Measurements from ENCODE around the gene PLEKHG5. TPM values are rescaled to one million over a fixed set of nuclear protein-coding genes. Genes with fewer than 3 reads are reported as not detected.
A peak's percentile ranks its signal among the peaks of the same experiment; 100 is the strongest.

Gene PLEKHG5
- total RNA-seq, 2 experiments from 2014 or later, result 1.3 to 1.8 TPM

DNA sequence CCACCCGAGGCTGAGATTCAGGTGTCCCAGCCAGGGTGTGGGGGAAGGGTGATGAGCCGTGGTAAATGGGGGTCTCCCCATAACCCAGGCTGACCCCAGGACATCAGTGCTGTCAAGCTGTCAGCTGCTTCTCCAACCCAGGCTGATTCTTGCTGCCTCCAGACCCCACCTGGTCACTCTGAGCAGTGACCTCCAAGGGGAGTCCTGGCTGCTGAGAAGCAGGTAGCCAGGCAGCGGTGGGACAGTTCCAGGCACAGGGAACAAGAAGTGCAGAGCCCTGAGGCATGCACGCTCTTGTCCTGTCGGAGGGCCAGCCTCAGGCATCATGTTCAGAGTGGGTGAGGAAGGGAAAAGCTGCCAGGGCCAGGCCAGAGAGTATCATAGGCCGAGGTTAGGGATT is 65.8 kb downstream of the PLEKHG5 start:
- no peak for DNase-seq
- Mint-ChIP-seq H3K27me3 (peaks cover 51% of the 10 kb centered on the region), H3K9me3 (no peaks in the 10 kb centered on the region), H3K4me3 (no peak overlapping the region), H3K27ac (no peak overlapping the region), H3K4me1 (peaks cover 13% of the 10 kb centered on the region), H3K36me3 (ENCODE audit: low read depth) (no peaks in the 10 kb centered on the region)
- ChIA-PET CTCF (interaction anchor here (0.7 to 1.5 kb wide), 7 partner anchors 12 to 221 kb away, joined by 3 to 6 read pairs (median 4); partner anchors contain the start of gene NOL9), POLR2A (no interaction called here)

GRCh38 chr1:6424619-6425593 is 66.6 kb downstream of the PLEKHG5 start, which contains the start of gene ESPN:
ESPN (plus strand) TSS chr1:6424776; CDS start chr1:6424956, 180 bp downstream.
- no peak for DNase-seq
- POLR2A ChIA-PET, result no interaction called here
- CTCF ChIA-PET, result interaction anchor here (1.1 to 1.5 kb wide), 3 partner anchors 14 to 77 kb away, joined by 3 to 4 read pairs (median 4); no protein-coding TSS in a partner anchor
- H3K4me3 Mint-ChIP-seq, result peak within 1 kb of the TSS; percentile 13
- H3K27ac Mint-ChIP-seq, result no peak within 1 kb of the TSS
- H3K36me3 Mint-ChIP-seq (ENCODE audit: low read depth), result no peaks in the 10 kb centered on the region
- H3K4me1 Mint-ChIP-seq, result peaks cover 13% of the 10 kb centered on the region
- no peaks in the 10 kb centered on the region for H3K9me3 Mint-ChIP-seq
- peaks cover 48% of the 10 kb centered on the region for H3K27me3 Mint-ChIP-seq

GRCh38 chr1:6424000-6424565 is 67.4 kb downstream of the PLEKHG5 start:
- CTCF ChIA-PET, result interaction anchor here (0.8 to 4.2 kb wide), 17 partner anchors 9 to 178 kb away, joined by 3 to 17 read pairs (median 4); no protein-coding TSS in a partner anchor
- Mint-ChIP-seq H3K27ac (no peak overlapping the region), H3K4me3 (peak overlapping the region; percentile 13)

GRCh38 chr1:6423321-6423999 is 68.0 kb downstream of the PLEKHG5 start:
- Mint-ChIP-seq H3K36me3 (ENCODE audit: low read depth) (no peaks in the 10 kb centered on the region), H3K9me3 (no peaks in the 10 kb centered on the region), H3K4me3 (no peak overlapping the region), H3K27me3 (peaks cover 53% of the 10 kb centered on the region), H3K4me1 (peaks cover 15% of the 10 kb centered on the region), H3K27ac (no peak overlapping the region)
- peak; percentile 73 for DNase-seq
- ChIA-PET POLR2A (no interaction called here), CTCF (interaction anchor here (0.6 to 4.2 kb wide), 20 partner anchors 9 to 186 kb away, joined by 3 to 17 read pairs (median 4); no protein-coding TSS in a partner anchor)

More at GRCh38 chr1:6424000-6424565, 67.4 kb downstream of the PLEKHG5 start:
- Mint-ChIP-seq H3K9me3 (no peaks in the 10 kb centered on the region), H3K36me3 (ENCODE audit: low read depth) (no peaks in the 10 kb centered on the region), H3K27me3 (peaks cover 49% of the 10 kb centered on the region), H3K4me1 (peaks cover 15% of the 10 kb centered on the region)
- POLR2A ChIA-PET, result no interaction called here
- DNase-seq, result no peak

- CTCF ChIA-PET, result interaction anchor here (0.8 to 4.2 kb wide), 6 partner anchors 16 to 175 kb away, joined by 3 to 17 read pairs (median 4); no protein-coding TSS in a partner anchor
- POLR2A ChIA-PET, result interaction anchor here (0.6 kb wide), 1 partner anchor 542 kb away, joined by 4 read pairs; no protein-coding TSS in a partner anchor
Observed at GRCh38 chr1:6421266-6421665, 70.2 kb downstream of the PLEKHG5 start.

DNA sequence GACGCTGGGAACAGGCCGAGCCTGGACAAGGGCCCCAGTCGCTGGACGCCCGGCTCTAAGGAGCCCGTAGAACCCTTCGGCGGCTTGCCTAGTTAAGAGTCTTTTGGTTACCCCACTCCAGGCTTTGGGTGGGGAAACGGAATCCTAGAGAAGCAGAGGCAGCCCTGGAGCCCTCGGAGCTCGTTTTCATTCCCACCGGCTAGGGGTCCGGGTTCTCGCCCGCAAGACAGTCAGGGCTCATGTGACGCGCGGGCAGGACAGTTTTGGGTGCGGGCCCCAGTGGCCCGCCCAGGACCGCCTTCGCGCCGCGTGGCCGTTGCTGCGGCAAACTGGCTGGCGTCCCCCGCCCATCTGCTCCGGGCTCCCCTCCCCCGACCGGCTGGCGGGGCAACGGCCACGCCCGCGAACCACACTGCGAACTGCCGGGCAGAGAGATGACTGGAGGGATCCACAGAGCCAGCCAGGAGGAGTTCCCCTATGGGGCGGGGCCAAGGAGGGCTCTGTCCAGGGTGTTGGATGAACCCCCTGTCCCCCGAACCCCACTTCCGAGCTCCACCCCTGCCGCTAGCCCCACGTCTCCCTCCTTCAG is 70.9 kb downstream of the PLEKHG5 start:
- Mint-ChIP-seq H3K27me3 (peaks cover 74% of the 10 kb centered on the region), H3K4me3 (no peak overlapping the region), H3K4me1 (peaks cover 16% of the 10 kb centered on the region), H3K27ac (no peak overlapping the region), H3K36me3 (ENCODE audit: low read depth) (no peaks in the 10 kb centered on the region), H3K9me3 (no peaks in the 10 kb centered on the region)
- CTCF ChIA-PET, result interaction anchor here (0.9 to 4.2 kb wide), 5 partner anchors 15 to 174 kb away, joined by 3 to 17 read pairs (median 3); no protein-coding TSS in a partner anchor
- POLR2A ChIA-PET, result interaction anchor here (0.6 kb wide), 1 partner anchor 542 kb away, joined by 4 read pairs; no protein-coding TSS in a partner anchor
- no peak for DNase-seq

More at GRCh38 chr1:6421266-6421665, 70.2 kb downstream of the PLEKHG5 start:
- peaks cover 15% of the 10 kb centered on the region for H3K4me1 Mint-ChIP-seq
- DNase-seq, result no peak
- no peaks in the 10 kb centered on the region for H3K9me3 Mint-ChIP-seq
- no peak overlapping the region for H3K27ac Mint-ChIP-seq
- peaks cover 72% of the 10 kb centered on the region for H3K27me3 Mint-ChIP-seq
- no peak overlapping the region for H3K4me3 Mint-ChIP-seq
- no peaks in the 10 kb centered on the region for H3K36me3 Mint-ChIP-seq (ENCODE audit: low read depth)

DNA sequence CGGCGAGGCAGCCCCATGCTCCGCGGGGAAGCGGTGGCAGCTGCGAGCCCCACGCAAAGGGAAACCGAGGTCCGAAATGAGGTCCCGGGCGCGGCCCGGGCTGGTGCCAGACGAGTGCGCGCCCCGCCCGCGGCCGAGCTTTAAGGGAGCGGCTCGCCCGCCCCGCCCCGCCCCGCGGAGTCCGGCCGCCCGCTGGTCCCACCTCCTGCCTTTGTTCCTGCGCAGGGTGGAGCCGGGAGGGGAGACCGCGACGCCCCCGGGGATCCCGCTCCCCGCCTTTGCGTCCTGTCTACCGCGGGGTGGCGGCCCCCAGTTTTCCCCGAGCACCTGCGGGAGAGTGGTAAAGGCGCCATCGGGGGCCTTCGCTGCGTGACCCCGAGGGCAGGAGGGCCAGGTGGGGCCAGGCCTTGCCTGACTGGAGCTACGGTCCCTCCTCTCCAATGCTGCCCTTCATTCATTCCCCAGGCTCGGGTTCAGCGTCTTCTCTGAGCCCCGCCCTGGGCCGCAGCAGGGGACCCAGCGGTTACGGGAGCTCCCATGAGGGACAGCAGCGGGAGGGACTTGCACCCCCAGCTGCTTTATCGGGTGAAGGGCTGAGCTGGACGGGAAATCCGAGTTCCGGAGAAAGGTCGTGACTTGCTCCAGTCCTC is 71.5 kb downstream of the PLEKHG5 start, which contains the start of gene HES2:
Gene HES2, minus strand, starts transcription at position 116 of the 650 bp plus-strand sequence. Its CDS starts 99 bp downstream, at position 17.
- no peaks in the 10 kb centered on the region for H3K36me3 Mint-ChIP-seq (ENCODE audit: low read depth)
- peaks cover 72% of the 10 kb centered on the region for H3K27me3 Mint-ChIP-seq
- peak; percentile 20 for DNase-seq
- no peak within 1 kb of the TSS for H3K27ac Mint-ChIP-seq
- peaks cover 17% of the 10 kb centered on the region for H3K4me1 Mint-ChIP-seq
- no peaks in the 10 kb centered on the region for H3K9me3 Mint-ChIP-seq
- H3K4me3 Mint-ChIP-seq, result no peak within 1 kb of the TSS
- POLR2A ChIA-PET, result no interaction called here
- CTCF ChIA-PET, result interaction anchor here (0.9 to 4.2 kb wide), 5 partner anchors 15 to 175 kb away, joined by 3 to 17 read pairs (median 8); no protein-coding TSS in a partner anchor

- Mint-ChIP-seq H3K9me3 (no peaks in the 10 kb centered on the region), H3K4me1 (peaks cover 20% of the 10 kb centered on the region), H3K4me3 (no peak overlapping the region), H3K27ac (no peak overlapping the region), H3K36me3 (ENCODE audit: low read depth) (no peaks in the 10 kb centered on the region), H3K27me3 (peaks cover 74% of the 10 kb centered on the region)
- no peak for DNase-seq
- ChIA-PET CTCF (interaction anchor here (1.4 to 3.4 kb wide), 4 partner anchors 14 to 174 kb away, joined by 6 to 13 read pairs (median 8); no protein-coding TSS in a partner anchor), POLR2A (no interaction called here)
Observed at GRCh38 chr1:6419397-6419803, 72.1 kb downstream of the PLEKHG5 start.

DNA sequence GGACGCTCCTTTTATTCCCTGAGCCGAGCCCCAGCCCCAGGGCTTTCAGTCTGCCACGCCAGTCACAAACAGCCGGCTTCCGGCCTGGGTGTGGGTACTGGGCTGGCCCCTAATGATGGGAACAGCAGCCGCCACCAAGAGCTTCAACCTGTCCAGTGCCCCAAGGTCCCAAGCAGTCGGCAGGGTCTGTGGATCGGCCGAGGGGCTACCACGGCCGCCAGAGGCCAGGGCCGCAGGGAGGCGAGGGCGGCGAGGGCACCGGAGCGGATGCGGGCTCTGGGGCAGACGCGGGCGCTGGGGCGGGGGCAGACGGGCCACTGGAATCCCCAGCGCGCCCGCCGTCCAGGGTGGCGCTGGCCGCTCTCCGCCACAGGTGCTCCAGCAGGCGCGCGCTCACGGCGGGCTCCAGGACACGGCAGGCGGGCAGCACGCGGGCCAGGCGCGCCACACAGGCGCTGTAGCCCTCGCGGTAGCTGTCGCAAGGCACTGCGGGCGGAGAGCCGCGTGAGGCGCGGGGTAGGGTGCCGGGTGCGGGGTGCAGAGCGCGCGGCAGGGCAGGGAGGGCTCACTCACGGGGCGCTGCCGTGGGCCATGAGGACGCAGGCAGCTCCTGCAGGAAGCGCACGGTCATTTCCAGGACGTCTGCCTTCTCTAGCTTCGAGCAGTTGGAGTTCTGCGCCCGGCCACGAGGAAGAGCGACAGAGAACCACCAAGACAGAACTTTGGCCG is 72.6 kb downstream of the PLEKHG5 start:
- peaks cover 18% of the 10 kb centered on the region for H3K4me1 Mint-ChIP-seq
- H3K27ac Mint-ChIP-seq, result no peak overlapping the region
- no peak overlapping the region for H3K4me3 Mint-ChIP-seq
- H3K27me3 Mint-ChIP-seq, result peaks cover 73% of the 10 kb centered on the region
- no peak for DNase-seq
- H3K9me3 Mint-ChIP-seq, result no peaks in the 10 kb centered on the region
- ChIA-PET CTCF (interaction anchor here (0.7 to 3.4 kb wide), 6 partner anchors 10 to 174 kb away, joined by 3 to 13 read pairs (median 6); no protein-coding TSS in a partner anchor), POLR2A (no interaction called here)
- no peaks in the 10 kb centered on the region for H3K36me3 Mint-ChIP-seq (ENCODE audit: low read depth)

- peaks cover 72% of the 10 kb centered on the region for H3K27me3 Mint-ChIP-seq
- H3K9me3 Mint-ChIP-seq, result no peaks in the 10 kb centered on the region
- peaks cover 15% of the 10 kb centered on the region for H3K4me1 Mint-ChIP-seq
- no peaks in the 10 kb centered on the region for H3K36me3 Mint-ChIP-seq (ENCODE audit: low read depth)
- ChIA-PET CTCF (interaction anchor here (0.8 to 3.4 kb wide), 5 partner anchors 11 to 173 kb away, joined by 3 to 13 read pairs (median 7); no protein-coding TSS in a partner anchor), POLR2A (no interaction called here)
- H3K27ac Mint-ChIP-seq, result no peak overlapping the region
- no peak overlapping the region for H3K4me3 Mint-ChIP-seq
- no peak for DNase-seq
Observed at GRCh38 chr1:6417961-6418667, 73.4 kb downstream of the PLEKHG5 start.

All from activated CD4-positive, alpha-beta T cell treated with anti-CD3 and anti-CD28 coated beads, Interleukin-2, amount 10 ng/mL, durations not matched to agents 7 days and 5 days (primary cell).